CD4-positive, alpha-beta T cell treated with Interferon alpha-2 for 1 hour (primary cell): ENCODE results near the gene STUB1.
"Not testable (repeated sequence)": the region's sequence is repeated elsewhere in the genome, so short reads cannot be mapped to it uniquely, and the experiment has no call there.

Experiments used
- DNase-seq, 2 donors: peaks; one replicate each; pipeline ENCODE4 v3.0.0-alpha.2; 2020 to 2022

The STUB1 gene

DNA sequence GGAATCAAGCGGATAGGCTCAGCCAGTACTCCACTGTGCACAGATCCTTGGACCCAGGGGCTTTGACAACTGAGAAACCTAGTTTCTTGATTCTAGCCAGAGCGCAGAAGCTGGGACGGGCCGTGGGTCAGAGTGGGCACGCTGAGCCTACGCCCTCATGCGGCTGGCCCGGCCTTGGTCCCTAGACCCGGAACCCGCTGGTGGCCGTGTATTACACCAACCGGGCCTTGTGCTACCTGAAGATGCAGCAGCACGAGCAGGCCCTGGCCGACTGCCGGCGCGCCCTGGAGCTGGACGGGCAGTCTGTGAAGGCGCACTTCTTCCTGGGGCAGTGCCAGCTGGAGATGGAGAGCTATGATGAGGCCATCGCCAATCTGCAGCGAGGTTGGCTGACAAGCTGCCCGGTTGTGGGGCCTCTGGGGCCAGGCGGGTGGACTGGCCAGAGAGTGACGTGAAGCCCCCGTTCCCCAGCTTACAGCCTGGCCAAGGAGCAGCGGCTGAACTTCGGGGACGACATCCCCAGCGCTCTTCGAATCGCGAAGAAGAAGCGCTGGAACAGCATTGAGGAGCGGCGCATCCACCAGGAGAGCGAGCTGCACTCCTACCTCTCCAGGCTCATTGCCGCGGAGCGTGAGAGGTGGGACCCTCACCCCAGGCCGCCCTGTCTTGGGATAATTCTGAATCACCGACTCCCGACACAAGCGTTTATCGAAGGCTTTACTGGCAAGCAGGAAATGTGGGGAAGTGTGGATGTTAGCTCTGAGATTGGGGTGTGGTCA is 946 bp downstream of the STUB1 start:
- no peak for DNase-seq

DNA sequence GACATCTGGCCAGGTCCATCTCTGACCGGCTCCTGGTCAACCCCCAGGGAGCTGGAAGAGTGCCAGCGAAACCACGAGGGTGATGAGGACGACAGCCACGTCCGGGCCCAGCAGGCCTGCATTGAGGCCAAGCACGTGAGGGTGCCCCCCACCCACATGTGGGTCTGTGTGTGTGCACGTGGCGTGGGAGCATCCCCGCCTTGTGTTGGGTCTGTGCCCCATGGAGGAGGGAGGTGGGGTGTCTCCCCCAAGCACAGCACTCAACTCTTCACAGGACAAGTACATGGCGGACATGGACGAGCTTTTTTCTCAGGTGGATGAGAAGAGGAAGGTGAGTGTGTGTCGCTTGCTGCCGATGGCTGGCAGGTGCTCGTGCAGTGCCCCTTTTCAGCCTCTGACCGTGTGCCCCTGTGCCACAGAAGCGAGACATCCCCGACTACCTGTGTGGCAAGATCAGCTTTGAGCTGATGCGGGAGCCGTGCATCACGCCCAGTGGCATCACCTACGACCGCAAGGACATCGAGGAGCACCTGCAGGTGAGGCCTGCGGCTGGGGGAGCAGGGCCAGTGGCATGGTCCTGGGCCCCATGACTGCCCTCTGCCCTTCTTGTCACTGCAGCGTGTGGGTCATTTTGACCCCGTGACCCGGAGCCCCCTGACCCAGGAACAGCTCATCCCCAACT is 1.7 kb downstream of the STUB1 start:
- DNase-seq = no peak

DNA sequence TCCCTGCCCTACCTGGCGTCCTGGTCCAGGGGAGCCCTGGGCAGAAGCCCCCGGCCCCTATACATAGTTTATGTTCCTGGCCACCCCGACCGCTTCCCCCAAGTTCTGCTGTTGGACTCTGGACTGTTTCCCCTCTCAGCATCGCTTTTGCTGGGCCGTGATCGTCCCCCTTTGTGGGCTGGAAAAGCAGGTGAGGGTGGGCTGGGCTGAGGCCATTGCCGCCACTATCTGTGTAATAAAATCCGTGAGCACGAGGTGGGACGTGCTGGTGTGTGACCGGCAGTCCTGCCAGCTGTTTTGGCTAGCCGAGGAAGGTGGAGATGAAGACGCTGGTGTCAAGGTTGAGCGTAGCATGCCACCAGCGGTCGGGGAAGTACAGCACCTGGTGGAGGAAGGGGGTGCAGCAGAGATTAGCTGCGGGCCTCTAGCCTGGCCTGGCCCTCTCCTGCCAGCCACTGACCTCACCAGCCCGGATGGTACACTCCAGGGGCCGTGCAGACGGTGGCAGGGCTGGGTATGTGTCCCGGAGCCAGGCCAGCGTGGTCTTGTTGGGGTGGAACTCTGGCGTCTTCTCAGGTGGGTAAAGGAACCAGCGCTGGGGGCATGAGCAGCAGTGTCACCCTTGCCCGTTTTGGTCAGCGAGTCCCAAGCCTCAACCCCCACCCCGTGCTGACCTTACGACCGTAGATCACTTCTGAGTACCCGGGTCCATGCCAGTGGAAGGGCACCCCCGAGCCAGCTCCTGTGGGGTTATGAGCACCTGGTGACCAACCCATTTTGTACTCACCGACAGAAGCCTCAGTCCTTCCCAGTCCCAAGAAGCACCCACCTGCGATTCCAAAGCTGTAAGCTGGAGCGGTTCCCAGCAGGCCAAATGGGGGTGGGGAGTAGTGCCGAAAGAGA is 2.5 kb downstream of the STUB1 start:
- no peak for DNase-seq

DNA sequence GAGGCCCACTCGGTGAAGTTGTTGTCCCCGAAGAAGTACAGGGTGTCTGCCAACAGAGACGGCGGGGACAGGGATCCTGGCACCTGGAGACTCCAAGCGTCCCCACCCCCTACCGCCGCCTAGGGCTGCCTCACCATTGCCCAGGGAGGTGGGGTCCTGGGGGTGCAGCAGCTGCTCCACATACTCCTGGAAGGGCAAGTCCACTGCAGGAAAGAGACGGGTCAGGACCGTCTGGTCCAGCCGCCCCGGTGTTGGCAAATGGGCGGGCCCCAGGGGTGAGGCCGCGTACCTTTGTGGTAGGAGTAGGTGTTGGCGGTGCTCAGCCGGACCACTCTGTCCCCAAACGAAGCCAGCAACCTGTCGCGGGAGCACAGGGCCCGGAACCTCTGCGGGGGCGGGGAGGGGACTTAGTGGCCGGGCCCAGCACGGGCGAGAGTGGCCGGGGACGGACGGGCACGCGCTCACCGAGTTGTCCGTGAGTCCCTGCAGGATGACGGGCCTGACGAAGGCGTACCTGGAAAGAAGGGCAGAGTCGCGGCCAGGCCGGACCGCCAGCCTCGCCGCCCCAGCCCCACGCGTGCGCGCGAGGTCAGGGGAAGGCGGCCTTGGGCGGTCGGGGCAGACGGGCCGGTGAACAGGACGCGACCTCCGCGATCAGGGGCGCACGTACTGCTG is 3.3 kb downstream of the STUB1 start:
- no peak for DNase-seq

DNA sequence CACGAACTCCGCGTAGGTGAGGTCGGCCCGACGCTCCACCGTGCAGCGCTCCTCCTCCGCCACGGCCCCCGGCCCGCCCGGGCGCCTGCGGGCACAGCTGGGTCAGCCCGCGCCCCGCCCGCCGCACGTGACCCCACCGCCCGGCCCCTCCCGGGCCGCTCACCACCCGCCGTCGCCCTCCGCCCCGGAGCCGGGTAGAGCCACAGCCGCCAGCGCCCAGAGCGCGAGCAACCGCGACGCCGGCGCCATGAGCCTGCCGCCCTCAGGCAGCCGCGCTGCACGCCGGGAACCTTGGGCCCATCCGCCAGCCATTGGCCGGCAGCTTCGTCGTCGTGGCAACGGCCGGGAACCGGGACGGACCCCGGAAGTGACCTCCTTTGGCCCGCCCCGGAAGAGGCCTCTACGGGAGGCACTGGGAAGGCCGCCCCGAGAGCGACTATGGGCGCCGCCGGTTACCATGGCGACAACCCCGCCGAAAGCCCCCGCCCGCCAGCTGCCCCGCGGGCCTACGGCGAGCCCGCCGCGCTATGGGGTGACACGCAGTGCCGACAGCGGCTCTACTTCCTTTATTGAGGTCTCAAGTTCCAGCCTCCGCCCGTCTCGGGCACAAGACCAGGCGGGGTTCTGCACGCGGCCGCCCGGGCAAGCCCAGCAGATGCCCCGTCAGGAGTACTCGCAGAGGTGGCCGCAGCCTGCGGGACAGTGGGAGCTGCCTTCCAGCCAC is 4.0 kb downstream of the STUB1 start, which contains the start of gene JMJD8:
JMJD8 (minus strand) TSS at position 264 of the 724 bp plus-strand sequence; CDS start at position 249, 15 bp downstream.
- peak; percentile 97 to 98 for DNase-seq

DNA sequence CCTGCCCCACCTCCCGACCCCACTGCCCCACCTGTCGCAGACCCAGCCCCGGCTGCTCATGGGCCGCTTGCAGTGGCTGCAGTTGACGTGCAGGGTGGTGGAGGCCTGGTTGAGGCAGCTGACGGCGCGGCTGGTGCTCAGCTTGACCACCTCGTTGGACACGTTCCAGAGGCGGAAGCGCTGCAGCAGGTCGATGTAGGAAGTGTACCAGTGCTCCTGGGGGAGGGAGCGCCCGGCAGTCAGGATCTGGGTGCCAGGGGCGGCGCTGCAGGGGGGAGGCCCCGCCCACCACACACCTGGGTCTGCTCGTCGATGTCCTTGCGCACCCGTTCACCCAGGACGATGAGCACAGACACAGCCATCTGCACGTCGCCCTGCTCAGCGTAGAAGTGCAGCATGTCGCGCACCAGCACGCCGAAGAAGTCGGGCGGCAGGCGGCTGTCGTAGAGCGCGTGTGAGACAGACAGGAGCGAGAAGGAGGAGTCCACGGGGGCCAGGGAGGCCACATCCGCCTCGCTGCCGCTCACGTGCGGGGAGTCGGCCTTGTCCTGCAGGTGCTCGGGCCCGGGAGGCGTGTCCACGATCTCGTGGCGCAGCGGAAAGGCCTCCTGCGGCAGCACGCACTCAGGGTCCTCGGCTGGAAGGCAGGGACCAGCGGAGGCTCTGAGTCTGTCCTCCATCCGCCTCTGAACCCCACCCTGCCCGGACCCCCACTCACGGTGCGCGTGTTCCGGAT is 4.9 kb downstream of the STUB1 start:
- DNase-seq = no peak

DNA sequence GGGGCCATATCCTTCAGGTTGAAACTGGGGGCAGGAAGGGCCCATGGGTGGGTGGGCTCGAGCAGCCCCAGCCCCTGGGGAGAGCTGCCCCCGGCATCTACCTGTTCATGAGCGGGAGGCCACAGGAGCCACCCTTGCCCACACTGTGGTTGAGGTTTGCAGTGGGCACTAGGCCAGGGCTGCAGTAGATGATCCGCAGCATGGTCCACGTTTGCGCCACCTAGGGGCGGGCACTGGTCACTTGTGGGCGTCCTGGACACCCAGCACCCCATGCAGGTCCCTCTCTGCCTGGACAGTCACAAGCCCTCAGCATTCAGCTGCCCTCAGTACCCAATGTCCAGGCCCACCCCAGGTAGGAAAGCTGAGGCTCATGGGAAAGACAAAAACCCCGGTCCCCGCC is 5.8 kb downstream of the STUB1 start:
- DNase-seq = no peak

DNA sequence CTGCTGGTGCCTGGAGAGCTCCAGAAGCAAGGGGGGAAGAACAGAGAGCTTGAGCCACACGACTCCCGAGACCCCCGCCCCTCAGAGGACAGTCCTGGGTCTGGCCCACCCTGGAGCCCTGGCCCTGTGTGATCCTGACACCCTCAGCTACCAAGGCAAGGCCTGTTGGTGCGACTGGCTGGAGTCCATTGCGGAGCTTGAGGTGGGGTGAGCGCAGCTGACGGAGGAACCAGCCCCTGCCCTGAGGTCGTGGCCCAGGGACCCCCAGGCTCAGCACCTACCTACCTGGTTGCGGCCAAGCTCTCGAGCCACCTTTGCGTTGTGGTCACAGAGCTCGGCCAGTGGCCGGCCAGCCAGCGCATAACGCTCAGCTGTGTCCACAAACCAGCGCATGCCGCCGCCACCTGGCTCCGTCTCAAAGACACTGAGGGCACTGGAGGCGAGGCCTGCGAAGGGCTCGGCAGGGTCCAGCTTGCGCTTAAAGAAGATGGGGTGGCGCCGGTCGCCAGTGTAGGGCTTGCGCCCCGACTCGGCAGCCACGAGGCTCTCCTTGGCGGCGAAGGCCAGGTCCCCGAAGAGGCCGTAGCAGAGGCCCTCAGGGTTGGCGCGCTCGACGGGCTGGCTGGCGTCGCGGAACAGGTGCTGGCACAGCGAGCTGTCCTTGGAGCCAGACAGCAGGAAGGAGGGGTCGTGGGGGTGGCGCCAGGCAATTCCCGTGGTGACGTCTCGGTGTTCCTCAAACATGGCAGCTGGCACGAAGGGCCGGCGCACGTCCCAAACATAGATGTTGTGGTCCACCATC is 6.5 kb downstream of the STUB1 start:
- DNase-seq = no peak

DNA sequence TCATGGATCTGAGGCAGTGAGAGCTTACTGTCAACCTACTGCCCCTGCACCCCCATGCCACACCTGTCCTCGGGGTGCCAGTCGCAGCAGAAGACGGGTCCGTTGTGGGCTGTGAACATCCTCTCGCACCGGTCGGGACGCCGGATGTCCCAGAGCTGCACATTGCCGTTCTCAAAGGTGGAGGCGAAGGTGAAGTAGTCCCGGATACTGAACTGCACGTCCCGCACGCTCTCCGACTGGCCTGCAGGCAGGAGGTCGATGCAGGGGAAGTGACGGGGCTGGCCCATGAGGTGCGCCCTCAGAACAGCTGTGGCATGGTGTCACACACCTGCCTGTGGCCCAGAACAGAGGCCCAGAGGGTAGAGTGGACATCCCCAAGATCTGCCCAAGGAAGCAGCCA is 7.3 kb downstream of the STUB1 start:
- DNase-seq = no peak

DNA sequence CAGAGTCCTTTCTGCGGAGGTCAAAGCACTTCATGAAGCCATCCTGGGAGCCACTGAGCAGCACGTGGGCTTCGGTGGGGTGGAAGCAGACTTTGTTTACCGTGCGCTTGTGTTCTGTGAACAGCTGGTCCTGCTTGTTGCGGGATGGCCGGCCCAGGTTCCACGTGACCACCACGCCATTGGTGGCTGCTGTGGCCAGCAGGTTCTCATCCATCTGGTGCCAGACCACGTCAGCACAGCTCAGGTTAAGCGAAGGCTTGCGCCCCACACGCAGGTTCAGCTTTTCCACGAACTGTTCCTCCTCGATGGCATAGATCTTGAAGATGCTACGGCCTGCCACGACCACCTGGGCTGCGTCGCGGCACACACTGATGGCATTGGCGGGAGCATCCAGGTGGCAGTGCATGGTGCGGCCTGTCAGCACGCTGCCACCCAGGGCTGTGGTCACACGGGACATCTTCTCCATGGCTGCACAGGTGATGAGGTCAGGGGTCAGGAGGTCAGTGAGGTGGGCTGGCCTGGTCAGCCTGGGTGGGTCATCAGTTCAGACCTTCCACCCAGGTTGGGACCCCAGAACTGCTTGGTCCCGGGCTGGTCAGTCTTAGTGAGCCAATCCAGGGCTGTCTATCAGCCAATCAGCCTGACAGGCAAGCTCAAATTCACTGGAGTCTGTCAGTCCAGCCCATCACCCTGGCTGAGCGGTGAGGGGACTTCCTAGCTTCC is 9.1 kb downstream of the STUB1 start:
- no peak for DNase-seq

DNA sequence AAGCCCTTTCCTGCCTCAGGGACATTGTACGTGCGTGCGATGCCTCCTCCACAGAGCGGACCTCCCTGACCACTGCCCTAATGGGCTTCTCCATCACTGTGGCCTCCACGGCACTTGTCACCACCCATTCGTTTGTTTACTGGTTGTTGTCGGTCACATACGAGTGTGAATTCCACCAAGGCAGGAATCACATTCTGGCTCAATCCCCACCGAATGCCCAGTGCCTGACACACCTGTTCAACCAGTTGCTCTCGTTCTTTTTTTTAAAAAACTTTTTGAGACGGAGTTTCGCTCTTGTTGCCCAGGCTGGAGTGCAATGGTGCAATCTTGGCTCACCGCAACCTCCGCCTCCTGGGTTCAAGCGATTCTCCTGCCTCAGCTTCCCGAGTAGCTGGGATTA is 11.0 kb downstream of the STUB1 start:
- not testable (repeated sequence) for DNase-seq

DNA sequence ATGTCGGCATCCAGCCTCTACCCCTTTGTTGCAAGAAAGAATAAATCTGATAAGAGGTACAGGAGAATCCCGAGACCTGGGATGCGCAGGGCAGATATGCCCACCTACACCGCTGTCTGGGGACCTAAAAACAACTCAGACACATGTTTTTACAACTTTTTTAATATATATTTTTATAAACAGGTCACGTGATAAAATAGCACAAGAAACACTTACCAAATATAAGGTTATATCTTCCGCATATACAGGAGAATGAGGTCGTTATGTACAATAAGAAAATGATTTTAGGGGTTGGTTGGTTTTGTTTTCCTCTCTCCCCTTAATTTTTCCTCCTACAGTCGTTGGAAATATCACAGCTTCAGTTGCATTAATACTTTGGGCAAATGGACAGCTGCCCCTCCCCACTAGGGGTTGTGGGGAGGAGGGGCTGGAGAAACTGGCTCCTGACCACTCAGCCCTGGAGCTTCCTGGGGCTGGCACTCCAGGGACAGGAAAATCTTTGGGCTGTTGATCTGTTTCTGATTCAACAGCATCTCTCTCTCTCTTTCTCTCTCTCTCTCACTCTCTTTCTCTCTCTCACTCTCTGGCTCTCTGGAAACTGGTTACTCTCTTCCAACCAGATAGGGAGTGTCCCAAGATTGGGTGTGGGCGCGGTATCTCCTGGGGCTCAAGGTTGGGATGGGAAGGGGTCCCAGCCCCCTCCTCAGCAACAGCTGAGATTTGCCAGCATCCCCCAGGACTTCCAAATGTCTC is 12.3 kb downstream of the STUB1 start:
- no peak for DNase-seq

DNA sequence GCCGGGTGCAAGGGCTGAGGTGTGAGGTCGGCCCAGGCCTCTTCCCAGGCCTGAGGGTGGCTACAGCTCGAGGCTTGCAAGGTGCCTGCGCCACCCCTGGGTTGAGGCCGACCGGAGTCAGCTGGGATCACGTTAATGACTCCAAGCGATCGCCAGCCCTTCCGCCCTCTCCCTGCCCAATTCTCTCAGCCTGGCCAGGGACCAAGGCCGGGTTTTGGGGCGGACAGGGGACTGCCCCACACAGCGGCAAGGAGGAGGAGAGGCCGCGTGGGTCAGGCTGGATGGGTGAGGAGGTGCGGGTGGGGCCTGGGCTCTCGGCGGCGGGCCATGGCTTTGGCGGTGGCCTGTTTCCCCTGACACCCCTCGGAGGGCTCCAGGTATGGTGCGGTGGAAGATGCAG is 13.2 kb downstream of the STUB1 start:
- DNase-seq = no peak

DNA sequence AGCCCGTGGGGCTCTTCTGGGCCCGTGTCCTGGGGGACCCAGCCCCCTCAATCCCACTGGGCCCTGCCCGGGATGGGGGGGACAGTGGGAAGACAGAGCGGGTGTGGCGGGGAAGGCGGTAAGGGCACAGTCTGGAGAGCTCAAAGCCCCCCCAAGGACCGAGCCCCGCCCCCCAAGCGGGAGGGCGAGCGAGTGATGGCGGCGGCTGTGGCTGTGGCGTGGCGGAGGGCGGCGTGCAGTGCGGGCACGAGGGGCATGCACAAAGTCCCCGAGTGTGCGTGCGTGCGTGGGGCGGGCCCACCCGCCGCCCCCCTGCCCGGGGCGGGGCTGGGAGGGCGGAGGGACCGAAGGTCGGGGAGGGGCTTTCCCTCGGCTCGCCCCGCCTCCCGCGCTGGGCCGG is 13.6 kb downstream of the STUB1 start:
- no peak for DNase-seq

DNA sequence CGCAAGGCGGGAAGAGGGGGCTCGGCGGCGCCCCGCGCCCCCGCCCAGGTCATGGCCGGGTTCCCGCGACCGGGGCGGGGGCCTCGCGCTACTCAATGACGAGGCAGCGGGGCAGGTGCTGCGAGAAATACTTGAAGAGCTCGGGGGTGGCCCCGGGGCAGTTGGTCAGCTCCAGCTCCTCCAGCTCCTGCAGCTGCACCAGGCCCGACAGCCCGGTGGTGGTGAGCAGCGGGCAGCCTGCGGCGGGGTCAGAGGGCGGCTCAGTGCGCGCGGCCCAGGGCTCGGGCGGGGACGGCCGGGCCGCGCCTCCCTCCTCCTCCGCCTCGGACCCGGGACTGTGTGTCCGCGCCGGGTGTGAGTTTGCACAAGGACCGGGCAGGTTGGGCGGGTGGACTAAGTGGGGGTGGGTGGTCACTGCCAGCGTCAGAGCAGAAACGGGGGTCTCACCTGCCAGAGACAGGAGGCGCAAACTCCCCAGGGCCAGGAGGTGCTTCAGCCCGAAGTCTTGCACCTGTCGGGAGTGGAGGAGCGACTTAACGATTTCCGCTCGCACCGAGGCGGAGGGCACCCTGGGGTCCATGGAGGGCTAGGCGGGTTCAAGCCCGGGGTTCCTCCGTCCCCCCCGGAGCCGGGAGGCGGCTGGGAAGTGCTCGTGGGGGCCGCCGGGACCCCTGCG is 14.1 kb downstream of the STUB1 start:
- no peak for DNase-seq

DNA sequence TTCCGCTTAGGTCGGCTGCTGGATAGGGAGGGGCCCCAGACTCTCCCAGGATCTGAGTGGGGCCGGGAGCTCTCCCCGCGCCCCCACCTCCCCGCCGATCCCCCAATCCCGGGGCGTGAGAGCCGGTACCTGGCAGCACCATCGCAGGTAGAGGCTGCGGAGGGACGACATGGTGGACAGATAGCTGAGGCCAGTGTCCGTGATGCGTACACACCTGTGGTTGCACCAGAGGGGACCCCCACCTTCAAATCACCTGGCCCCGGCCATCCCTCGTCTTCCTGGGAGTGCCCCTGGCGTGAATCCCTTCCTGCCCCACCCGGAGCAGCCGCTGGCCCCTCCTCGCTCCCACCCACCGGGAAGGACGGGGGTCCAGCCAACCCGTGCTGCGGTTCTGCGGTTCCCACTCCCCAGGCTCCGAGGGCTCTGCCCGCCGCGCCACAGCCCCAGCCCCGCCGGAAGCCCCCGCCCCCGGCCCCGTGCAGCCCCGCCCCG is 14.7 kb downstream of the STUB1 start:
- DNase-seq = no peak

DNA sequence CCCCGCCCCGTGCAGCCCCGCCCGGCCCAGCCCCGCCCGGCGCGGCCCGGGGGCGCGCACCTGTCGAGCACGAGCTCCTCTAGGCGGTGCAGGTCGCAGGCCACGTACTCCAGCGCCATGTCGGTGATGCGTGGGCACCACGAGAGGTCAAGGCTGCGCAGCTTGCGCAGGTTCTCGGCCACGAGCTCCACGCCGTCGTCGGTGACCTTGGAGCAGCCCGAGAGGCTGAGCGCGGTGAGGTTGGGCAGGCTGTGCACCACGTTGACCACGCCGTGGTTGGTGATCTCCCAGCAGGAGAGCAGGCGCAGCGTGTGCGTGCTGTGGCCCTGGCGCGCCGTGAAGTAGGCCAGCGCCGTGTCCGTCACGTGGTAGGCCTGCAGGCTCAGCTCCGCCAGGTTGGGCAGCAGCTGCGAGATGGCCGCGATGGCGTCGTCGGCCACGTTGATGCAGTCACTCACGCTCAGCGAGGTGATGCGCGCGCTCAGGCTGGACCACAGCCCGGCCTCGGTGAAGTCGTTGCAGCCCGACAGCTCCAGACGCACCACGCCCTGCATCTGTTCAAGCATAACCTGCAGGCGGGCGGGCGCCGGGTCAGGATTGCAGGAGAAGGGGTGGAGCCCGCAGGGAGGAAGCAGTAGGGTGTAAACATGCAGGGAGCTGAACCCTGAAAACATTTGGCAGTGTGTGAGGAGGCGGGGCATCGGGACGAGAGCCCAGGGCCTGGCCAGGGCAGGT is 15.3 kb downstream of the STUB1 start:
- DNase-seq = peak; percentile 57 to 78
